ENCODE measurements around the gene KLK3.

The KLK3 gene

DNA sequence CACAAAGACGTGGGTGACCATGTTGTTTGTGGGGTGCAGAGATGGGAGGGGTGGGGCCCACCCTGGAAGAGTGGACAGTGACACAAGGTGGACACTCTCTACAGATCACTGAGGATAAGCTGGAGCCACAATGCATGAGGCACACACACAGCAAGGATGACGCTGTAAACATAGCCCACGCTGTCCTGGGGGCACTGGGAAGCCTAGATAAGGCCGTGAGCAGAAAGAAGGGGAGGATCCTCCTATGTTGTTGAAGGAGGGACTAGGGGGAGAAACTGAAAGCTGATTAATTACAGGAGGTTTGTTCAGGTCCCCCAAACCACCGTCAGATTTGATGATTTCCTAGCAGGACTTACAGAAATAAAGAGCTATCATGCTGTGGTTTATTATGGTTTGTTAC, 24.1 kb downstream of the KLK3 start:
- TF ChIP-seq, protein P1, sequence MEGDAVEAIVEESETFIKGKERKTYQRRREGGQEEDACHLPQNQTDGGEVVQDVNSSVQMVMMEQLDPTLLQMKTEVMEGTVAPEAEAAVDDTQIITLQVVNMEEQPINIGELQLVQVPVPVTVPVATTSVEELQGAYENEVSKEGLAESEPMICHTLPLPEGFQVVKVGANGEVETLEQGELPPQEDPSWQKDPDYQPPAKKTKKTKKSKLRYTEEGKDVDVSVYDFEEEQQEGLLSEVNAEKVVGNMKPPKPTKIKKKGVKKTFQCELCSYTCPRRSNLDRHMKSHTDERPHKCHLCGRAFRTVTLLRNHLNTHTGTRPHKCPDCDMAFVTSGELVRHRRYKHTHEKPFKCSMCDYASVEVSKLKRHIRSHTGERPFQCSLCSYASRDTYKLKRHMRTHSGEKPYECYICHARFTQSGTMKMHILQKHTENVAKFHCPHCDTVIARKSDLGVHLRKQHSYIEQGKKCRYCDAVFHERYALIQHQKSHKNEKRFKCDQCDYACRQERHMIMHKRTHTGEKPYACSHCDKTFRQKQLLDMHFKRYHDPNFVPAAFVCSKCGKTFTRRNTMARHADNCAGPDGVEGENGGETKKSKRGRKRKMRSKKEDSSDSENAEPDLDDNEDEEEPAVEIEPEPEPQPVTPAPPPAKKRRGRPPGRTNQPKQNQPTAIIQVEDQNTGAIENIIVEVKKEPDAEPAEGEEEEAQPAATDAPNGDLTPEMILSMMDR (IDR thresholded peaks at IDR 0.05; ENCODE audit: low read depth, low read length), result no peak
- no peak overlapping the region for H3K4me3 ChIP-seq (ENCODE audit: low read depth, low read length)

DNA sequence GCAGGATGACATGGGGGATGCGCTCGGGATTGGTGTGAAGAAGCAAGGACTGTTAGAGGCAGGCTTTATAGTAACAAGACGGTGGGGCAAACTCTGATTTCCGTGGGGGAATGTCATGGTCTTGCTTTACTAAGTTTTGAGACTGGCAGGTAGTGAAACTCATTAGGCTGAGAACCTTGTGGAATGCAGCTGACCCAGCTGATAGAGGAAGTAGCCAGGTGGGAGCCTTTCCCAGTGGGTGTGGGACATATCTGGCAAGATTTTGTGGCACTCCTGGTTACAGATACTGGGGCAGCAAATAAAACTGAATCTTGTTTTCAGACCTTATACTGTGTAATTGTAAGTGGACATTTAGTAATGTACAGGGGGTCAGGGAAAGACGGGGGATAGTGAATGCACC, 25.5 kb downstream of the KLK3 start:
- TF ChIP-seq, protein P1 (IDR thresholded peaks at IDR 0.05; ENCODE audit: low read depth, low read length), result no peak
- no peak overlapping the region for H3K4me3 ChIP-seq (ENCODE audit: low read depth, low read length)

DNA sequence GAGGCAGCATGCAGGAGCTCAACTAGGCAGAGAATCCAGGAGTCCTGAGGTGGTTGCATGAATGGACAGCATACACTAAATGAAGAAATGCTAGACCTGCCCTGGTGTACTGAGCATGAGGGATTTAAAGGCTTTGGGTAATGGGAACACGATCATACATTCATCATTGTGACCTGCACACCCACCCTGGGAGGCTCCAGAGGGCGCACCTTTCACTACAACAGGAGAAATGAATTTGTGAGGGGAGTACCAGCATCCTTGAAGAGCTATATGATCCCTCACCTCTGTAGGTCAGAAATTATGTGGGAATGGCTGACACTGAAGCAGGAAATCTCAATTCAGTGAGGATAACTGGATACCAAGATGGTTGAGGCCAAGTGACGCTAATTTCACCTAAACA, 27.5 kb downstream of the KLK3 start:
- no peak overlapping the region for H3K4me3 ChIP-seq (ENCODE audit: low read depth, low read length)
- TF ChIP-seq, protein P1 (IDR thresholded peaks at IDR 0.05; ENCODE audit: low read depth, low read length), result no peak

- no peak overlapping the region for H3K4me3 ChIP-seq (ENCODE audit: low read depth, low read length)
- TF ChIP-seq, protein P1 (IDR thresholded peaks at IDR 0.05; ENCODE audit: low read depth, low read length), result no peak
Measured at GRCh38 chr19:50889638-50890037, 34.9 kb downstream of the KLK3 start.

- TF ChIP-seq, protein P1 (IDR thresholded peaks at IDR 0.05; ENCODE audit: low read depth, low read length), result no peak
Measured at GRCh38 chr19:50890422-50891252, 35.9 kb downstream of the KLK3 start.

GRCh38 chr19:50891253-50891625, 36.5 kb downstream of the KLK3 start:
- no peak overlapping the region for H3K4me3 ChIP-seq (ENCODE audit: low read depth, low read length)
- TF ChIP-seq, protein P1 (IDR thresholded peaks at IDR 0.05; ENCODE audit: low read depth, low read length), result no peak

More at GRCh38 chr19:50890422-50891252, 35.9 kb downstream of the KLK3 start:
- H3K4me3 ChIP-seq (ENCODE audit: low read depth, low read length), result no peak overlapping the region

GRCh38 chr19:50893047-50893736, 38.5 kb downstream of the KLK3 start:
- H3K4me3 ChIP-seq (ENCODE audit: low read depth, low read length), result no peak overlapping the region
- TF ChIP-seq, protein P1 (IDR thresholded peaks at IDR 0.05; ENCODE audit: low read depth, low read length), result no peak

Measured in WI38 (cell line).